Pancreas (tissue), 10 donors: Measurements from ENCODE around the gene HYOU1. TPM values are rescaled to one million over a fixed set of nuclear protein-coding genes. Genes with fewer than 3 reads are reported as not detected.

Experiments used
- ATAC-seq, 4 donors: fragments of 200-7000 bp; cut with Tn5 transposase; one replicate each; pipeline versions ENCODE4 v1.8.0 to v1.9.1; 2020; ENCODE audit warnings: mild to moderate bottlenecking in 4 of 4, moderate library complexity in 4 of 4
- DNase-seq, 6 donors: peaks; one replicate each; pipeline ENCODE4 v3.0.0-alpha.2; 2020
- FAIRE-seq: peaks from 2 replicates; lab custom pipeline; 2012; peaks lifted over from hg19 to GRCh38; lab: Jason Lieb, UNC
- H3K27ac ChIP-seq, 4 donors: fragments of 200-600 bp; sonication (generic); 1 replicate in 3 of 4; 2 replicates in 1 of 4; pipeline versions ENCODE4 v1.5.0 to v1.8.0; 2020
- H3K27me3 ChIP-seq, 4 donors: fragments of 200-600 bp; one replicate each; pipeline ENCODE4 v1.8.0; 2021
- H3K36me3 ChIP-seq, 3 donors: fragments of 200-600 bp; sonication (generic) in 1 of 3; one replicate each; pipeline versions ENCODE4 v1.5.0 to v1.8.0; 2020 to 2021
- H3K4me1 ChIP-seq, 3 donors: fragments of 200-600 bp; one replicate each; pipeline ENCODE4 v1.8.0; 2021
- H3K4me3 ChIP-seq, 4 donors: fragments of 200-600 bp; sonication (generic) in 2 of 4; one replicate each; pipeline versions ENCODE4 v1.5.0 to v1.8.0; 2020 to 2021
- H3K9me3 ChIP-seq, 4 donors: fragments of 200-600 bp; one replicate each; pipeline ENCODE4 v1.8.0; 2021
- CTCF ChIP-seq, 4 donors: fragments of 200-600 bp; sonication (generic) in 3 of 4; IDR thresholded peaks; one replicate each; pipeline versions ENCODE4 v1.5.0 to v1.8.0; 2021; ENCODE audit warnings: antibody characterized with exemption in 4 of 4
- WGBS, 2 donors: extraction: QIAGEN DNeasy Blood & Tissue Kit; methylation state at CpG; one replicate each; pipeline ENCODE4 v1.1.7; 2013; 5-methylcytosine and 5-hydroxymethylcytosine counted together
- intact Hi-C, 3 donors: fragments of 100-400 bp; cut with DNase I; formaldehyde crosslinking; loops; one replicate each; pipeline versions ENCODE4 v1.11.1 to v1.14.2; 2022
- polyA plus RNA-seq, 2 donors: library from polyadenylated mRNA; stranded (reverse); fragments of 200-250 nt; gene quantifications; one replicate each; pipeline ENCODE4 v1.2.3, GENCODE V29; 2013
- total RNA-seq, 6 donors: library from RNA; stranded (reverse); fragmentation: NEBNext Ultra II Directional in 4 of 6; extraction: Animal tissue kit (Norgen Biotek cat#: 25700) in 4 of 6; gene quantifications; one replicate each; pipeline versions ENCODE4 v1.2.1 to v1.2.4, GENCODE V29; 2021 to 2023
- donor health status: healthy with polysubstance abuse.
- donor health status: DM: no; HTN: no; CAD: no; lungs with moderate emphysema.
- donor health status: DM: no; HTN: no; CAD: no.
- donor health status: control.
- donor health status: control.
- donor health status: Bipolar disorder and iron deficiency.
- donor health status: DM: yes; HTN: yes; CAD: no.
- donor health status: DM: no; HTN: no; CAD: no.
- donor health status: DM: no; HTN: no; CAD: no.
- donor health status: DM: yes; HTN: yes; CAD: no.

Gene HYOU1
- total and polyA plus RNA-seq, 8 donors, result 79.2 to 210 (median 143) TPM

GRCh38 chr11:119014209-119014924 lies 42.6 kb downstream of the HYOU1 start:
- DNase-seq, result peak in 1 of 6 donors; percentile 27
- no peak for ATAC-seq
- no peaks in the 10 kb centered on the region for H3K27me3 ChIP-seq
- no peak for TF ChIP-seq CTCF (IDR thresholded peaks at IDR 0.05)
- H3K27ac ChIP-seq, result no peak overlapping the region
- 94 to 96% methylated on average over 17 of the region's 17 CpGs for WGBS, 2 donors
- intact Hi-C loops, result no loop called here
- H3K9me3 ChIP-seq, result no peaks in the 10 kb centered on the region
- no peak overlapping the region for H3K4me3 ChIP-seq
- no peak for FAIRE-seq
- peaks cover 6 to 20% (median 11%) of the 10 kb centered on the region in 3 donors for H3K4me1 ChIP-seq
- H3K36me3 ChIP-seq, result peaks cover 6 to 29% (median 9%) of the 10 kb centered on the region in 3 donors

DNA sequence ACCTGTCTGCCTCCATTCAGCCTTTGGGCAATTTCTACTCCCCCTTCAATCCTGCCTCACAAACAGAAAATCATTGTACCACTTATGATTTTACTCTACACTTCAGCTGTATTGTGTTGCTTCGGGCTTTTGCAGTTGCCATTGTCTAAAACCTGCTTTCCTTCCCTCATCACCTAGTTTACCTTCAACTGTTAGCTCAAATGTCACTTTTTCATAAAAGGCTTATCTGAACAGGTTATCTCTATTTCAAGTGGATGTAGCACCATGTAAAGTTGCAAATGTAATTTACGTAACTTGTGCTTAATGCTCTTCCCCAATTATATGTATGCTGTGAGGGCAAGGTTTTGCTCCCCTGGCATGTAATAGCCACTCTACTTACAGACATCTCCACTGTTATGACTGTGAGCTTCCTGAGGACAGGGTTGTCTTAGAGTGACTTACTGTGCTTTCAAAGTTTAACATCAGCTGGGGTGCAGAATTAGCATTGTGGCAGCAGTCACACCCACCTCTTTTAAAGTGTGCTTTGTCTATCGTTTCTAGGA lies 44.3 kb downstream of the HYOU1 start:
- 77 to 79% methylated on average over 3 of the region's 3 CpGs for WGBS, 2 donors
- ATAC-seq, result no peak
- FAIRE-seq, result no peak
- H3K9me3 ChIP-seq, result no peaks in the 10 kb centered on the region
- no peak for TF ChIP-seq CTCF (IDR thresholded peaks at IDR 0.05)
- intact Hi-C loops, result no loop called here
- H3K27ac ChIP-seq, result no peak overlapping the region
- H3K4me1 ChIP-seq, result peaks cover 6 to 20% (median 11%) of the 10 kb centered on the region in 3 donors
- H3K4me3 ChIP-seq, result no peak overlapping the region
- H3K27me3 ChIP-seq, result no peaks in the 10 kb centered on the region
- DNase-seq, result no peak
- H3K36me3 ChIP-seq, result peaks cover 6 to 34% (median 9%) of the 10 kb centered on the region in 3 donors

DNA sequence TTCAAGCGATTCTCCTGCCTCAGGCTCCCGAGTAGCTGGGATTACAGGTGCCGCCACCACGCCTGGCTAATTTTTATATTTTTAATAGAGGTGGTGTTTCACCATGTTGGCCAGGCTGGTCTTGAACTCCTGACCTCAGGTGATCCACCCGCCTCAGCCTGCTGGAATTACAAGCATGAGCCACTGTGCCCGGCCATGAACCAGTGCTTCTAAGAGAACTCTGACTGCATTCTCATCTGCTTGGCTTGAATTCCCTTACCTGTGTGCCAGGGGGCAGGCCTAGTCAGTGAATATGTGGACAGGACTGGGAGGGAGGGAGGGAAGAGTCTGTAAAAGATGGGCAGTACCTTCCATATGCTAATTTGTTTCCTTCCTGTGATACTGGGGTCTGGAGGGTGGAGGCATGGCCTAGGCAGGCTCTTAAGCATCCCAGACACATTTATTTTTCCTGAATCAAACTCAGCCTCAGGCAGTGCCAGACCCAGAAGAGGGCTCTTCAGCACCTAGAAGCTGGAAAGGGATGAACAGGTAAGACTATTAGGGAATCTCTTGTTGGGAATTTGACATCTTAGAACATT lies 45.4 kb downstream of the HYOU1 start:
- TF ChIP-seq CTCF (IDR thresholded peaks at IDR 0.05), result no peak
- intact Hi-C loops, result no loop called here
- 75 to 77% methylated on average over 6 of the region's 6 CpGs for WGBS, 2 donors
- H3K27me3 ChIP-seq, result no peaks in the 10 kb centered on the region
- peak in 2 of 4 donors; percentile 31 to 35 for ATAC-seq
- no peak overlapping the region for H3K4me3 ChIP-seq
- DNase-seq, result no peak
- H3K36me3 ChIP-seq, result peaks cover 6 to 44% (median 9%) of the 10 kb centered on the region in 3 donors
- FAIRE-seq, result no peak
- H3K27ac ChIP-seq, result no peak overlapping the region
- peaks cover under 1 to 12% (median 4%) of the 10 kb centered on the region in 3 donors for H3K4me1 ChIP-seq
- H3K9me3 ChIP-seq, result no peaks in the 10 kb centered on the region

DNA sequence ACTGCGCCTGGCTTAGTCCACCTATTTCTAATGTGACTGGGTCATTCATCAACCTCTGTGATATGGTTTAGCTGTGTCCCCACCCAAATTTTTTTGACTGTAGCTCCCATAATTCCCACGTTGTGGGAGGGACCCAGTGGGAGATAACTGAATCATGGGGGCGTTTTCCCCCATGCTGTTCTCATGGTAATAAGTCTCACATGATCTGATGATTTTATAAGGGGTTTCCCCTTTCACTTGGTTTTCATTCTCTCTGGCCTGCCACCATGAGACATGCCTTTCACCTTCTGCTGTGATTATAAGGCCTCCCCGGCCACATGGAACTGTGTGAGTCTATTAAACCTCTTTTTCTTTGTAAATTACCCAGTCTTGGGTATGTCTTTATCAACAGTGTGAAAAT lies 50.3 kb downstream of the HYOU1 start:
- Histone ChIP-seq H3K4me1 (no peaks in the 10 kb centered on the region), H3K9me3 (no peaks in the 10 kb centered on the region), H3K27me3 (no peaks in the 10 kb centered on the region), H3K36me3 (peaks cover 0 to 29% (median 4%) of the 10 kb centered on the region in 3 donors), H3K4me3 (no peak overlapping the region), H3K27ac (no peak overlapping the region)
- WGBS, 2 donors, result 91 to 92% methylated on average over 4 of the region's 4 CpGs
- DNase-seq (peak in 1 of 6 donors; percentile 0), ATAC-seq (no peak), FAIRE-seq (no peak)
- intact Hi-C loops, result no loop called here
- no peak for TF ChIP-seq CTCF (IDR thresholded peaks at IDR 0.05)
